ENCODE results near the gene LGALS14.

- TF ChIP-seq CTCF (IDR thresholded peaks at IDR 0.05; ENCODE audit: low read depth, low read length) (no peak), POLR2A (IDR thresholded peaks at IDR 0.05; ENCODE audit: extremely low read depth, insufficient read length) (no peak), MAX (IDR thresholded peaks at IDR 0.05; ENCODE audit: low read depth, low read length) (no peak), MYC (IDR thresholded peaks at IDR 0.05; ENCODE audit: low read depth, low read length) (no peak)
These were observed 42.7 kb downstream of the LGALS14 start for GRCh38 chr19:39746836-39747529.

Measured in NB4 (cell line).